ENCODE measurements around the gene ADAMTS17.

DNA sequence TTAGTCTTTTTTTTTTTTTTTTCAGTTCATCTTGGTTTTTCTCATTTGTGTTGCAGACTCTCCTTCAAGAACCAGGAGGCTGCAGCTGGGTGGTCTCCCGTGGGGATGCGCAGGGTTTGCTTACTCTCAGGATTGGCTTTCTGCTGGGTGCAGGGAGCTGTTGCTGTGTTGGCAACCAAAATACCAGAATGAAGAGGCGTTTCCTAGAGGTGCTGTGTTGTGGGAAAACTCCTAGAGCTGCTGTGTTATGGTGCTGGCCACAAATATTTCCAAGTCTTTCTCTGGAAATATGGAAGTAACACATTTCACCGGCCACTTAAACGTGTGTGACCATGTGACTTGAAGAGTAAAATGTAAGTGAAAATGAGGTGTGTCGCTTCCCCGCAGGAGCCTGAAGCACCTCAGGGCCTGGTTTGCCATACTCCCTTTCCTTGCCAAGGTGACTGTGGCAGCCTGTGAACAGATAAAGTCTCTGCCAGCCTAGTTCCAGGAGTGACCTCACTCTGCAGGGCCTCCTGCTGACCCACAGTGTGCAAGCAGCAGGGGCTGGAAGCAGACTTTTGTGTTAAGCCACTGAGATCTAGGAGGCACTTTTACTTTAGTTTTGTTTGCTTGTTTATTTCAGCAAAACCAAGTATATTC is 258.9 kb downstream of the ADAMTS17 start:
- TF ChIP-seq CTCF (IDR thresholded peaks at IDR 0.05) (no peak), POLR2A (IDR thresholded peaks at IDR 0.05) (no peak)

Data from right lobe of liver (tissue), 4 donors.